COLO668 (cell line): ENCODE data around the gene RBM34.
"Not testable (repeated sequence)": the region's sequence is repeated elsewhere in the genome, so short reads cannot be mapped to it uniquely, and the experiment has no call there.

Experiments used
- DNase-seq: peaks from one replicate; lab custom pipeline; 2025; ENCODE audit not compliant: unreplicated experiment; lab: John Stamatoyannopoulos, UW

The RBM34 gene

GRCh38 chr1:235122348-235122747, 38.7 kb downstream of the RBM34 start:
- no peak for DNase-seq

- no peak for DNase-seq
Observed at GRCh38 chr1:235113183-235113917, 47.7 kb downstream of the RBM34 start.

GRCh38 chr1:235112297-235113182, 48.5 kb downstream of the RBM34 start:
- DNase-seq = no peak

GRCh38 chr1:235111107-235111506, 49.9 kb downstream of the RBM34 start:
- no peak for DNase-seq

- no peak for DNase-seq
Observed at GRCh38 chr1:235108876-235109275, 52.2 kb downstream of the RBM34 start.

- no peak for DNase-seq
Observed at GRCh38 chr1:235108185-235108593, 52.9 kb downstream of the RBM34 start.

GRCh38 chr1:235107368-235108184, 53.5 kb downstream of the RBM34 start:
- DNase-seq = no peak

- no peak for DNase-seq
Observed at GRCh38 chr1:235106457-235106856, 54.6 kb downstream of the RBM34 start.

GRCh38 chr1:235105051-235106043, 55.7 kb downstream of the RBM34 start:
- DNase-seq = no peak

GRCh38 chr1:235102993-235103411, 58.0 kb downstream of the RBM34 start:
- DNase-seq = no peak

- DNase-seq = no peak
Observed at GRCh38 chr1:235102259-235102582, 58.8 kb downstream of the RBM34 start.

GRCh38 chr1:235101558-235102258, 59.3 kb downstream of the RBM34 start:
- DNase-seq = no peak

- DNase-seq = peak; percentile 37
Observed at GRCh38 chr1:235100194-235100772, 60.8 kb downstream of the RBM34 start.

GRCh38 chr1:235098991-235099390, 62.1 kb downstream of the RBM34 start:
- no peak for DNase-seq

GRCh38 chr1:235098547-235098946, 62.5 kb downstream of the RBM34 start:
- no peak for DNase-seq

GRCh38 chr1:235097501-235097900, 63.5 kb downstream of the RBM34 start:
- not testable (repeated sequence) for DNase-seq

- no peak for DNase-seq
Observed at GRCh38 chr1:235095938-235096562, 65.0 kb downstream of the RBM34 start.

- peak; percentile 83 for DNase-seq
Observed at GRCh38 chr1:235093696-235094592, 67.1 kb downstream of the RBM34 start.
